Smooth muscle cell (in vitro differentiated cells): ENCODE data around the gene NFIX. TPM values are rescaled to one million over a fixed set of nuclear protein-coding genes. Genes with fewer than 3 reads are reported as not detected.
"Not testable (repeated sequence)": the region's sequence is repeated elsewhere in the genome, so short reads cannot be mapped to it uniquely, and the experiment has no call there.

ENCODE experiments used
- DNase-seq: peaks from one replicate; lab custom pipeline; 2025; ENCODE audit not compliant: unreplicated experiment; lab: John Stamatoyannopoulos, UW
- H2AFZ ChIP-seq: fragments of 200-600 bp; sonication (generic); 2 replicates; pipeline ENCODE4 v1.6.0; 2016; ENCODE audit warnings: antibody characterized with exemption, low read depth, mild to moderate bottlenecking
- H3F3A ChIP-seq: fragments of 200-600 bp; sonication (generic); 2 replicates; pipeline ENCODE4 v1.6.0; 2017; ENCODE audit warnings: antibody characterized with exemption, low read depth
- H3K27ac ChIP-seq: fragments of 200-600 bp; sonication (generic); 2 replicates; pipeline ENCODE4 v1.5.1; 2016; ENCODE audit warnings: low read depth, mild to moderate bottlenecking
- H3K27me3 ChIP-seq: fragments of 200-600 bp; sonication (generic); 2 replicates; pipeline ENCODE4 v1.6.1; 2016; ENCODE audit warnings: low read depth, mild to moderate bottlenecking
- H3K36me3 ChIP-seq: fragments of 200-600 bp; sonication (generic); 2 replicates; pipeline ENCODE4 v1.5.1; 2016; ENCODE audit warnings: low read depth
- H3K4me1 ChIP-seq: fragments of 200-600 bp; sonication (generic); 2 replicates; pipeline ENCODE4 v1.5.1; 2016; ENCODE audit warnings: low read depth
- H3K4me2 ChIP-seq: fragments of 200-600 bp; sonication (generic); 2 replicates; pipeline ENCODE4 v1.6.0; 2016; ENCODE audit warnings: mild to moderate bottlenecking
- H3K4me3 ChIP-seq: fragments of 200-600 bp; sonication (generic); 2 replicates; pipeline ENCODE4 v1.5.1; 2016; ENCODE audit warnings: mild to moderate bottlenecking
- H3K79me2 ChIP-seq: fragments of 200-600 bp; sonication (generic); 2 replicates; pipeline ENCODE4 v1.6.0; 2016; ENCODE audit warnings: low read depth, mild to moderate bottlenecking
- H3K9ac ChIP-seq: fragments of 200-600 bp; sonication (generic); 2 replicates; pipeline ENCODE4 v1.6.0; 2016; ENCODE audit warnings: low read depth
- H3K9me3 ChIP-seq: fragments of 200-600 bp; sonication (generic); replicated peaks from 2 replicates; pipeline ENCODE4 v1.5.1; 2016; ENCODE audit warnings: low read depth
- H4K20me1 ChIP-seq: fragments of 200-600 bp; sonication (generic); 2 replicates; pipeline ENCODE4 v1.6.0; 2016; ENCODE audit warnings: low read depth
- CTCF ChIP-seq: fragments of 200-600 bp; sonication (generic); IDR thresholded peaks from 2 replicates; pipeline ENCODE4 v1.5.1; 2017; ENCODE audit warnings: borderline replicate concordance, mild to moderate bottlenecking, antibody characterized with exemption; ENCODE audit not compliant: insufficient read depth, poor library complexity, severe bottlenecking
- WGBS: methylation state at CpG from one replicate; pipeline ENCODE4 v1.1.7; 2016; ENCODE audit warnings: low lambda C conversion rate; 5-methylcytosine and 5-hydroxymethylcytosine counted together
- polyA plus RNA-seq: library from polyadenylated mRNA; unstranded; fragments of >200 nt; fragmentation: Nextera tagmentation; extraction: Ambion mirVana; gene quantifications from 2 replicates; pipeline ENCODE4 v1.2.1, GENCODE V29; 2016
- total RNA-seq: library from RNA; depleted of rRNA; stranded (reverse); fragments of >200 nt; gene quantifications from 2 replicates; pipeline ENCODE4 v1.2.3, GENCODE V29; 2014

Gene NFIX
- total and polyA plus RNA-seq, 2 experiments from 2014 or later: 1.9 to 2.3 TPM

DNA sequence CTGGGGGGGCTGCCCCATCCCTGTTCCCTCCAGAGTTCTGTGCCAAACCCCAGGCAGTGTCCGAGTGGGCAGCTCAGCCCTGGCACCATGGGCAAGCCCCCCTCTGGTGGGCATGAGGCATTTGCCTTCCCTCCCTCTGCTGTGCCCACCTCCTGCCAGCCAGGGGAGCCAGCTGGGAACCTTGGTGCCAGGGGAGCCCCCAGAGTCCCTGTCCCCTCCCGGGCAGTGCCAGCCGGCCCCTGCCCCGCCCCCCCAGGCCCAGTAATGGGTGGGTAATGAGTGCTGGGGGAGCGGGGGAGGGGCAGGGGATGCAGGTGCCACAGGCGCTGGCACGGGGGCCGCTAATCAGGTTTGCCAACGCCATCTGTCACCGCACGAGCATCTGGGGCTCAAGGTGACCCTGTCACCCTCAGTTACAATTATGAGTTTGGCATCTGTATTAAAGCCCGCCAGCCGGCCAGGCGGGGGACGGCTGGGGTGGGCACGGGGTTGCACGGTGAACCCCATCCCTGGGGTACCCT, 20.0 kb upstream of the NFIX start:
- WGBS: 67% methylated on average over 1 of the region's 17 CpGs
- H3K4me2 ChIP-seq: no peak overlapping the region
- no peaks in the 10 kb centered on the region for H3F3A ChIP-seq
- no peak overlapping the region for H3K27ac ChIP-seq
- H3K9me3 ChIP-seq: no peaks in the 10 kb centered on the region
- H3K9ac ChIP-seq: no peak overlapping the region
- DNase-seq: no peak
- H3K27me3 ChIP-seq: no peaks in the 10 kb centered on the region
- H3K4me3 ChIP-seq: no peak overlapping the region
- no peaks in the 10 kb centered on the region for H3K79me2 ChIP-seq
- H3K36me3 ChIP-seq: no peaks in the 10 kb centered on the region
- no peak overlapping the region for H2AFZ ChIP-seq
- H4K20me1 ChIP-seq: no peaks in the 10 kb centered on the region
- H3K4me1 ChIP-seq: no peaks in the 10 kb centered on the region
- TF ChIP-seq CTCF: no peak

- not testable (repeated sequence) for H3K4me2 ChIP-seq, H3K9ac ChIP-seq, H3K36me3 ChIP-seq, H3F3A ChIP-seq, H3K4me1 ChIP-seq, H3K27ac ChIP-seq, H2AFZ ChIP-seq, H3K79me2 ChIP-seq, H3K4me3 ChIP-seq, H3K27me3 ChIP-seq, H4K20me1 ChIP-seq, DNase-seq, H3K9me3 ChIP-seq
- WGBS: 93% methylated on average over 7 of the region's 7 CpGs
Measured at GRCh38 chr19:12976109-12976508, 19.2 kb upstream of the NFIX start.

GRCh38 chr19:12979974-12980373, 15.3 kb upstream of the NFIX start:
- Histone ChIP-seq H3K27me3 (no peaks in the 10 kb centered on the region), H3K79me2 (no peaks in the 10 kb centered on the region), H3K4me1 (no peaks in the 10 kb centered on the region), H3F3A (no peaks in the 10 kb centered on the region), H3K9ac (no peak overlapping the region), H2AFZ (no peak overlapping the region), H3K36me3 (no peaks in the 10 kb centered on the region), H3K4me3 (no peak overlapping the region), H3K27ac (no peak overlapping the region), H3K4me2 (no peak overlapping the region), H3K9me3 (no peaks in the 10 kb centered on the region), H4K20me1 (no peaks in the 10 kb centered on the region)
- no peak for TF ChIP-seq CTCF
- WGBS: 92% methylated on average over 3 of the region's 3 CpGs
- DNase-seq: no peak

- TF ChIP-seq CTCF: no peak
- Histone ChIP-seq H3K4me3 (no peak overlapping the region), H3F3A (no peaks in the 10 kb centered on the region), H2AFZ (no peak overlapping the region), H3K9ac (no peak overlapping the region), H3K4me2 (no peak overlapping the region), H3K27me3 (peaks cover 6% of the 10 kb centered on the region), H3K4me1 (no peaks in the 10 kb centered on the region), H3K9me3 (no peaks in the 10 kb centered on the region), H3K27ac (no peak overlapping the region), H3K36me3 (no peaks in the 10 kb centered on the region), H3K79me2 (no peaks in the 10 kb centered on the region), H4K20me1 (no peaks in the 10 kb centered on the region)
- no peak for DNase-seq
- WGBS: 94% methylated on average over 6 of the region's 6 CpGs
Measured at GRCh38 chr19:12982648-12983047, 12.6 kb upstream of the NFIX start.
